SU-DHL-6 (cell line): ENCODE results near the gene TBC1D1.

Experiments used
- H2AFZ ChIP-seq: fragments of 200-600 bp; sonication (generic); 2 replicates; pipeline ENCODE4 v1.6.1; 2014; ENCODE audit warnings: low read depth, mild to moderate bottlenecking, moderate library complexity, mixed read lengths, antibody characterized with exemption, low read length; ENCODE audit not compliant: severe bottlenecking
- H3F3A ChIP-seq: fragments of 200-600 bp; shearing (Covaris generic); 2 replicates; pipeline ENCODE4 v1.6.0; 2016; ENCODE audit warnings: antibody characterized with exemption, mild to moderate bottlenecking; ENCODE audit not compliant: insufficient read depth
- H3K27ac ChIP-seq: fragments of 200-600 bp; sonication (generic); 2 replicates; pipeline ENCODE4 v1.5.1; 2016; ENCODE audit warnings: low read depth, mild to moderate bottlenecking, low read length, moderate library complexity, mixed read lengths
- H3K27me3 ChIP-seq: fragments of 200-600 bp; sonication (generic), shearing (Covaris generic); 2 replicates; pipeline ENCODE4 v1.6.0; 2014; ENCODE audit warnings: mild to moderate bottlenecking, low read length
- H3K36me3 ChIP-seq: fragments of 200-600 bp; sonication (generic); 2 replicates; pipeline ENCODE4 v1.6.1; 2014; ENCODE audit warnings: mild to moderate bottlenecking, low read length, mixed read lengths
- H3K4me2 ChIP-seq: fragments of 300-600, 200-600 bp; shearing (Covaris generic), sonication (generic); 2 replicates; pipeline ENCODE4 v1.6.0; 2014; ENCODE audit warnings: low read length, low read depth, mild to moderate bottlenecking; ENCODE audit not compliant: poor library complexity, severe bottlenecking
- H3K4me3 ChIP-seq: fragments of 200-600 bp; sonication (generic); 2 replicates; pipeline ENCODE4 v1.5.1; 2014; ENCODE audit warnings: antibody characterized with exemption, low read length, mild to moderate bottlenecking, mixed read lengths; ENCODE audit not compliant: insufficient read depth, poor library complexity, severe bottlenecking
- H3K79me2 ChIP-seq: fragments of 200-600 bp; sonication (generic); 2 replicates; pipeline ENCODE4 v1.6.1; 2014; ENCODE audit warnings: mild to moderate bottlenecking, low read length, moderate library complexity; ENCODE audit not compliant: insufficient read depth
- H3K9ac ChIP-seq: fragments of 200-600 bp; sonication (generic); 2 replicates; pipeline ENCODE4 v1.7.0; 2014; ENCODE audit warnings: mild to moderate bottlenecking, low read length
- H3K9me2 ChIP-seq: fragments of 200-600 bp; sonication (generic); replicated peaks from 2 replicates; pipeline ENCODE4 v1.6.1; 2014; ENCODE audit warnings: low read length; ENCODE audit not compliant: insufficient read depth
- H3K9me3 ChIP-seq: fragments of 200-600 bp; sonication (generic); 2 replicates; pipeline ENCODE4 v1.6.1; 2014; ENCODE audit warnings: low read length, mixed read lengths; ENCODE audit not compliant: insufficient read depth
- H4K20me1 ChIP-seq: fragments of 200-600 bp; sonication (generic); 2 replicates; pipeline ENCODE4 v1.6.1; 2014; ENCODE audit warnings: low read depth, mild to moderate bottlenecking, antibody characterized with exemption, low read length, moderate library complexity, mixed read lengths
- CTCF ChIP-seq: fragments of 200-600 bp; sonication (generic); IDR thresholded peaks from one replicate; pipeline ENCODE4 v1.5.1; 2017; ENCODE audit warnings: antibody characterized with exemption, mild to moderate bottlenecking, low read length, moderate library complexity; ENCODE audit not compliant: insufficient read depth, poor library complexity, severe bottlenecking
- EZH2phosphoT487 ChIP-seq: fragments of 200-600 bp; sonication (generic), shearing (Covaris generic); conservative IDR thresholded peaks from 2 replicates; pipeline ENCODE4 v1.6.1; 2018; ENCODE audit warnings: mild to moderate bottlenecking, antibody characterized with exemption, low read length, moderate library complexity, mixed read lengths

TBC1D1 gene

GRCh38 chr4:37927434-37927833, 36.5 kb downstream of the TBC1D1 start:
- H3K4me2 ChIP-seq = no peak overlapping the region
- H2AFZ ChIP-seq = no peak overlapping the region
- H3K79me2 ChIP-seq = no peaks in the 10 kb centered on the region
- no peaks in the 10 kb centered on the region for H3K9me2 ChIP-seq
- H3K9me3 ChIP-seq = no peaks in the 10 kb centered on the region
- no peak overlapping the region for H3K4me3 ChIP-seq
- H3K36me3 ChIP-seq = no peaks in the 10 kb centered on the region
- no peak overlapping the region for H3K27ac ChIP-seq
- TF ChIP-seq CTCF (no peak), EZH2phosphoT487 (no peak)
- H3F3A ChIP-seq = no peaks in the 10 kb centered on the region
- H3K27me3 ChIP-seq = no peaks in the 10 kb centered on the region
- H4K20me1 ChIP-seq = no peaks in the 10 kb centered on the region
- H3K9ac ChIP-seq = no peak overlapping the region

- no peak for TF ChIP-seq CTCF
- TF ChIP-seq EZH2phosphoT487 = no peak
- H3K9me3 ChIP-seq = no peaks in the 10 kb centered on the region
- H3K9me2 ChIP-seq = no peaks in the 10 kb centered on the region
- no peaks in the 10 kb centered on the region for H3K79me2 ChIP-seq
- H3F3A ChIP-seq = no peaks in the 10 kb centered on the region
- no peak overlapping the region for H3K4me3 ChIP-seq
- no peaks in the 10 kb centered on the region for H3K27me3 ChIP-seq
- H3K9ac ChIP-seq = no peak overlapping the region
- H3K36me3 ChIP-seq = no peaks in the 10 kb centered on the region
- H4K20me1 ChIP-seq = no peaks in the 10 kb centered on the region
- H2AFZ ChIP-seq = no peak overlapping the region
- no peak overlapping the region for H3K4me2 ChIP-seq
- no peak overlapping the region for H3K27ac ChIP-seq
Observed at GRCh38 chr4:37928426-37929416, 37.8 kb downstream of the TBC1D1 start.

- H3K27ac ChIP-seq = no peak overlapping the region
- no peaks in the 10 kb centered on the region for H3K9me2 ChIP-seq
- H3K27me3 ChIP-seq = no peaks in the 10 kb centered on the region
- H2AFZ ChIP-seq = no peak overlapping the region
- TF ChIP-seq EZH2phosphoT487 = no peak
- no peak for TF ChIP-seq CTCF
- no peaks in the 10 kb centered on the region for H4K20me1 ChIP-seq
- H3F3A ChIP-seq = no peaks in the 10 kb centered on the region
- no peak overlapping the region for H3K4me3 ChIP-seq
- H3K79me2 ChIP-seq = no peaks in the 10 kb centered on the region
- H3K9ac ChIP-seq = no peak overlapping the region
- H3K36me3 ChIP-seq = no peaks in the 10 kb centered on the region
- H3K4me2 ChIP-seq = no peak overlapping the region
- H3K9me3 ChIP-seq = no peaks in the 10 kb centered on the region
Observed at GRCh38 chr4:37934096-37934495, 43.2 kb downstream of the TBC1D1 start.
